Measurements from ENCODE around the gene MYH15.

DNA sequence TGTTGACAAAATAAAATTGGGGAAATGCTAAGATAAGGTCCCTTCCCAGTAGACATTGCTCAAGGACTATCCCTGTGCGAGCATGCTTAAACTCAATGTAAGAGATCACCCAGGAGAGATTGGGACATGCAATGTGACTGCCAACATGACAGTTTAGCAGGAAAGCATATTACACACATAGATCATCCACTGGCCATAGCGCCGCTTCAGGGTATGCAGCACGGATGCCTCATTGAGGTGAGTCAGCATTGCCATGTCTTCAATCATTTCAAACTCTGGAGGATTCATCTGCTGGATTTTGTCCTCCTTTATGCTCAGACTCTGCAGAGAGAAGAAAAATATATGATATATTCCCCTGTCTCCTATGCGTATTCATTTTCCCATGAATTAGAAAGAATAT is 8.9 kb downstream of the MYH15 start:
- TF ChIP-seq ZNF219 (CRISPR knock-in tag; IDR thresholded peaks at IDR 0.05; ENCODE audit: borderline replicate concordance), result no peak
- TF ChIP-seq, protein P1, sequence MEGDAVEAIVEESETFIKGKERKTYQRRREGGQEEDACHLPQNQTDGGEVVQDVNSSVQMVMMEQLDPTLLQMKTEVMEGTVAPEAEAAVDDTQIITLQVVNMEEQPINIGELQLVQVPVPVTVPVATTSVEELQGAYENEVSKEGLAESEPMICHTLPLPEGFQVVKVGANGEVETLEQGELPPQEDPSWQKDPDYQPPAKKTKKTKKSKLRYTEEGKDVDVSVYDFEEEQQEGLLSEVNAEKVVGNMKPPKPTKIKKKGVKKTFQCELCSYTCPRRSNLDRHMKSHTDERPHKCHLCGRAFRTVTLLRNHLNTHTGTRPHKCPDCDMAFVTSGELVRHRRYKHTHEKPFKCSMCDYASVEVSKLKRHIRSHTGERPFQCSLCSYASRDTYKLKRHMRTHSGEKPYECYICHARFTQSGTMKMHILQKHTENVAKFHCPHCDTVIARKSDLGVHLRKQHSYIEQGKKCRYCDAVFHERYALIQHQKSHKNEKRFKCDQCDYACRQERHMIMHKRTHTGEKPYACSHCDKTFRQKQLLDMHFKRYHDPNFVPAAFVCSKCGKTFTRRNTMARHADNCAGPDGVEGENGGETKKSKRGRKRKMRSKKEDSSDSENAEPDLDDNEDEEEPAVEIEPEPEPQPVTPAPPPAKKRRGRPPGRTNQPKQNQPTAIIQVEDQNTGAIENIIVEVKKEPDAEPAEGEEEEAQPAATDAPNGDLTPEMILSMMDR (IDR thresholded peaks at IDR 0.05), result no peak
- TF ChIP-seq ZNF423 (CRISPR knock-in tag; IDR thresholded peaks at IDR 0.05), result no peak
- TF ChIP-seq ZMAT4 (CRISPR knock-in tag; IDR thresholded peaks at IDR 0.05), result no peak
- no peak for TF ChIP-seq RELA (CRISPR knock-in tag; IDR thresholded peaks at IDR 0.05; ENCODE audit: borderline replicate concordance)
- TF ChIP-seq ESRRA (CRISPR knock-in tag; IDR thresholded peaks at IDR 0.05; ENCODE audit: borderline replicate concordance), result no peak
